Measurements from ENCODE around the gene STRAP. TPM values are rescaled to one million over a fixed set of nuclear protein-coding genes. Genes with fewer than 3 reads are reported as not detected.

Gene STRAP
- polyA plus RNA-seq, 1 of the 3 experiments (the other 2 are of a cell fraction), result 85.6 TPM

DNA sequence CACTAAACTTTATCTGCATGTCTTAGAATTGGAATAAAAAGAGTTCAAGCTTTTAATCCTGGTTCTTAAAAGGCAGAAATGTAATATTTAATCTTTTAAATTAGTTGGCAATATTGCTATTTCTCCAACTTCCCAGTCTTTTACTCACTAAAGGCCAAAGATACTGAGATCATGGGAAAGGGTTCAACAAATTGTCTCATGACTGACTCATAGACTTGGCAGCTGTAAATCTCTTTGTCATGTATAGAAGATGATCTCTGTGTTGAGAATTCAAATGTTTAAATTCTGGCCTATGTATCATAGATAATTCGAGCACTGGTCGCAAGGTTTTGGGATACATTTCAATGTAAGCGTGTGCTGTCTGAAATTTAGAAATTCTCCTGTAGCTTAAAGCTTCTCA is 40.1 kb upstream of the STRAP start:
- peak; percentile 59 for TF ChIP-seq JUND (IDR thresholded peaks at IDR 0.05)
- TF ChIP-seq RFX5 (IDR thresholded peaks at IDR 0.05; ENCODE audit: low read length), result no peak
- TF ChIP-seq FOSL2 (IDR thresholded peaks at IDR 0.05; ENCODE audit: borderline replicate concordance, low read depth), result peak; percentile 38; the same call in 1 of the 2 replicates
- TF ChIP-seq EP300 (IDR thresholded peaks at IDR 0.05; ENCODE audit: borderline replicate concordance in 1 of 2, low read depth in 1 of 2, low read length in 1 of 2), result no peak
- TF ChIP-seq NFIC (IDR thresholded peaks at IDR 0.05; ENCODE audit: borderline replicate concordance), result peak; percentile 52; the same call in 1 of the 2 replicates
- TF ChIP-seq, protein P1, sequence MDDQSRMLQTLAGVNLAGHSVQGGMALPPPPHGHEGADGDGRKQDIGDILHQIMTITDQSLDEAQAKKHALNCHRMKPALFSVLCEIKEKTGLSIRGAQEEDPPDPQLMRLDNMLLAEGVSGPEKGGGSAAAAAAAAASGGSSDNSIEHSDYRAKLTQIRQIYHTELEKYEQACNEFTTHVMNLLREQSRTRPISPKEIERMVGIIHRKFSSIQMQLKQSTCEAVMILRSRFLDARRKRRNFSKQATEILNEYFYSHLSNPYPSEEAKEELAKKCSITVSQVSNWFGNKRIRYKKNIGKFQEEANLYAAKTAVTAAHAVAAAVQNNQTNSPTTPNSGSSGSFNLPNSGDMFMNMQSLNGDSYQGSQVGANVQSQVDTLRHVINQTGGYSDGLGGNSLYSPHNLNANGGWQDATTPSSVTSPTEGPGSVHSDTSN (IDR thresholded peaks at IDR 0.05), result peak; percentile 66
- TF ChIP-seq, protein P2, sequence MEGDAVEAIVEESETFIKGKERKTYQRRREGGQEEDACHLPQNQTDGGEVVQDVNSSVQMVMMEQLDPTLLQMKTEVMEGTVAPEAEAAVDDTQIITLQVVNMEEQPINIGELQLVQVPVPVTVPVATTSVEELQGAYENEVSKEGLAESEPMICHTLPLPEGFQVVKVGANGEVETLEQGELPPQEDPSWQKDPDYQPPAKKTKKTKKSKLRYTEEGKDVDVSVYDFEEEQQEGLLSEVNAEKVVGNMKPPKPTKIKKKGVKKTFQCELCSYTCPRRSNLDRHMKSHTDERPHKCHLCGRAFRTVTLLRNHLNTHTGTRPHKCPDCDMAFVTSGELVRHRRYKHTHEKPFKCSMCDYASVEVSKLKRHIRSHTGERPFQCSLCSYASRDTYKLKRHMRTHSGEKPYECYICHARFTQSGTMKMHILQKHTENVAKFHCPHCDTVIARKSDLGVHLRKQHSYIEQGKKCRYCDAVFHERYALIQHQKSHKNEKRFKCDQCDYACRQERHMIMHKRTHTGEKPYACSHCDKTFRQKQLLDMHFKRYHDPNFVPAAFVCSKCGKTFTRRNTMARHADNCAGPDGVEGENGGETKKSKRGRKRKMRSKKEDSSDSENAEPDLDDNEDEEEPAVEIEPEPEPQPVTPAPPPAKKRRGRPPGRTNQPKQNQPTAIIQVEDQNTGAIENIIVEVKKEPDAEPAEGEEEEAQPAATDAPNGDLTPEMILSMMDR (IDR thresholded peaks at IDR 0.05), result no peak

DNA sequence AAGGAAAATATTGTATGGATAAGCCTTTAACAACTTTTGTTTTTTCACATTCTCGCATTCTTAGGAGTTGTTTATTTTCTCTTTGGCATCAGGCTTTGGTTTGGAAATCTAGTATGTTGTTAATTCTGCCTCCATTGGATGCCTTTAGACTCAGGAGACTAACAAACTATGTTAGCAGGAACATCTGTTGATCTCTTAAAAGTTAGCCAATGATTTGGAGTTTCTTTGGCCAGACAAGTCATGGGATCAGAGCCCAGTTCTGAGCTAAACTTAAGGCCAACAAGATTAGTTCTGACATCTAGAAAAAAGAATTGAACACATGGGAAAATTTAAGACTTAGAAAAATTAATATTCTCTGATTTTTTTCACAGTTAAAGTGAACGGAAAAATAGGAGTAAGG is 35.3 kb upstream of the STRAP start:
- Histone ChIP-seq H4K20me1 (ENCODE audit: insufficient read depth) (no peaks in the 10 kb centered on the region), H3K79me2 (ENCODE audit: insufficient read depth) (no peaks in the 10 kb centered on the region), H3K9ac (no peak overlapping the region), H2AFZ (ENCODE audit: low read depth) (no peak overlapping the region), H3K9me3 (no peaks in the 10 kb centered on the region), H3K36me3 (replicated peaks in 1 of 2; ENCODE audit: control insufficient read depth in 1 of 2, insufficient read depth in 2 of 2, low read length in 1 of 2) (no peaks in the 10 kb centered on the region), H3K27ac (ENCODE audit: low read depth in 2 of 2, low read length in 1 of 2) (peak overlapping the region in 1 of 2 experiments; percentile 46; a peak in 1 of 4 replicates), H3K27me3 (ENCODE audit: insufficient read depth) (no peaks in the 10 kb centered on the region), H3F3A (replicated peaks; ENCODE audit: insufficient read depth) (peaks cover 2% of the 10 kb centered on the region), H3K4me2 (no peak overlapping the region), H3K4me3 (ENCODE audit: low read depth in 2 of 2, low read length in 1 of 2) (no peak overlapping the region), H3K4me1 (ENCODE audit: control insufficient read depth in 1 of 2, insufficient read depth in 2 of 2, low read depth in 1 of 2, low read length in 1 of 2) (peaks cover 0 to 8% of the 10 kb centered on the region in 2 experiments; a peak in 1 of 4 replicates), H3K9me2 (no peaks in the 10 kb centered on the region)
- CTCF ChIA-PET, result interaction anchor here (1.0 to 4.6 kb wide), 3 partner anchors 9 to 257 kb away, joined by 3 to 21 read pairs (median 10); no protein-coding TSS in a partner anchor
- 75% methylated on average over 2 of the region's 2 CpGs for WGBS (ENCODE audit: low lambda C conversion rate)
- no peak for DNase-seq
- TF ChIP-seq TAF1 (IDR thresholded peaks at IDR 0.05; ENCODE audit: borderline replicate concordance, low read depth, low read length) (no peak), TCF12 (IDR thresholded peaks at IDR 0.05) (0 out of 2 replicates have a peak, but pooled peaks have one; percentile 15), RFX5 (IDR thresholded peaks at IDR 0.05; ENCODE audit: low read length) (no peak), YY1 (IDR thresholded peaks at IDR 0.05; ENCODE audit: low read depth) (no peak), MEF2A (IDR thresholded peaks at IDR 0.05; ENCODE audit: borderline replicate concordance, low read depth) (no peak)
- TF ChIP-seq, protein P1 (IDR thresholded peaks at IDR 0.05), result peak; percentile 53; the same call in 1 of the 2 replicates
- POLR2A ChIA-PET, result no interaction called here

More for the DNA sequence above, 40.1 kb upstream of the STRAP start:
- Histone ChIP-seq H3K9me2 (no peaks in the 10 kb centered on the region), H3F3A (replicated peaks; ENCODE audit: insufficient read depth) (peaks cover 7% of the 10 kb centered on the region), H2AFZ (ENCODE audit: low read depth) (peak overlapping the region; percentile 66; the same call in 1 of the 2 replicates), H3K27me3 (ENCODE audit: insufficient read depth) (no peaks in the 10 kb centered on the region), H3K4me1 (ENCODE audit: control insufficient read depth in 1 of 2, insufficient read depth in 2 of 2, low read depth in 1 of 2, low read length in 1 of 2) (peaks cover 0 to 10% of the 10 kb centered on the region in 2 experiments; a peak in 1 of 4 replicates), H3K9me3 (no peaks in the 10 kb centered on the region), H3K36me3 (replicated peaks in 1 of 2; ENCODE audit: control insufficient read depth in 1 of 2, insufficient read depth in 2 of 2, low read length in 1 of 2) (no peaks in the 10 kb centered on the region), H3K79me2 (ENCODE audit: insufficient read depth) (no peaks in the 10 kb centered on the region), H3K9ac (peak overlapping the region; percentile 27; the same call in 1 of the 2 replicates), H3K4me3 (ENCODE audit: low read depth in 2 of 2, low read length in 1 of 2) (no peak overlapping the region), H3K27ac (ENCODE audit: low read depth in 2 of 2, low read length in 1 of 2) (peak overlapping the region in 1 of 2 experiments; percentile 92; a peak in 2 of 4 replicates), H3K4me2 (peak overlapping the region; percentile 40; the same call in 1 of the 2 replicates), H4K20me1 (ENCODE audit: insufficient read depth) (no peaks in the 10 kb centered on the region)
- ChIA-PET POLR2A (no interaction called here), CTCF (no interaction called here)
- 77% methylated on average over 3 of the region's 3 CpGs for WGBS (ENCODE audit: low lambda C conversion rate)
- DNase-seq, result no peak

Data from SK-N-SH (cell line).